HG03139 (cell line): ENCODE measurements around the gene USP14.

Experiments
- ATAC-seq: cut with Tn5 transposase; IDR thresholded peaks from one replicate; pipeline ENCODE4 v1.9.1; 2021; ENCODE audit not compliant: unreplicated experiment

Gene USP14

GRCh38 chr18:159037-159652 is 788 bp downstream of the USP14 start:
- ATAC-seq, result no peak

- ATAC-seq, result no peak
Measured at GRCh38 chr18:159933-160332, 1.6 kb downstream of the USP14 start.

GRCh38 chr18:160831-161570 is 2.6 kb downstream of the USP14 start:
- no peak for ATAC-seq

- no peak for ATAC-seq
Measured at GRCh38 chr18:172361-172760, 14.0 kb downstream of the USP14 start.

GRCh38 chr18:179499-179898 is 21.1 kb downstream of the USP14 start:
- ATAC-seq, result no peak

- no peak for ATAC-seq
Measured at GRCh38 chr18:181711-182110, 23.4 kb downstream of the USP14 start.

GRCh38 chr18:183769-184168 is 25.4 kb downstream of the USP14 start:
- ATAC-seq, result no peak

- ATAC-seq, result no peak
Measured at GRCh38 chr18:189254-189653, 30.9 kb downstream of the USP14 start.

GRCh38 chr18:191725-192124 is 33.4 kb downstream of the USP14 start:
- no peak for ATAC-seq

- no peak for ATAC-seq
Measured at GRCh38 chr18:192801-193200, 34.4 kb downstream of the USP14 start.

GRCh38 chr18:195651-196050 is 37.3 kb downstream of the USP14 start:
- no peak for ATAC-seq

- no peak for ATAC-seq
Measured at GRCh38 chr18:199214-199613, 40.9 kb downstream of the USP14 start.

GRCh38 chr18:199768-200167 is 41.4 kb downstream of the USP14 start:
- ATAC-seq, result no peak

- ATAC-seq, result no peak
Measured at GRCh38 chr18:210075-210474, 51.7 kb downstream of the USP14 start.

GRCh38 chr18:210733-211132 is 52.4 kb downstream of the USP14 start:
- ATAC-seq, result no peak

GRCh38 chr18:211582-211981 is 53.2 kb downstream of the USP14 start:
- ATAC-seq, result no peak

- ATAC-seq, result no peak
Measured at GRCh38 chr18:212780-213179, 54.4 kb downstream of the USP14 start.

GRCh38 chr18:213505-213904 is 55.1 kb downstream of the USP14 start:
- no peak for ATAC-seq

GRCh38 chr18:213966-214365 is 55.6 kb downstream of the USP14 start:
- no peak for ATAC-seq

- ATAC-seq, result no peak
Measured at GRCh38 chr18:215448-216010, 57.2 kb downstream of the USP14 start.

- ATAC-seq, result no peak
Measured at GRCh38 chr18:217532-218336, 59.4 kb downstream of the USP14 start.

GRCh38 chr18:220708-221107 is 62.4 kb downstream of the USP14 start:
- ATAC-seq, result no peak
